ENCODE results near the gene TKT. TPM values are rescaled to one million over a fixed set of nuclear protein-coding genes. Genes with fewer than 3 reads are reported as not detected.

The TKT gene
- total and polyA plus RNA-seq, 2 of the 13 experiments (the other 11 are each of a cell fraction or from before 2014, with no cell fraction given): 150 to 238 TPM

GRCh38 chr3:53180305-53181023 lies 75.4 kb downstream of the TKT start:
- H3K4me1 ChIP-seq (ENCODE audit: insufficient read depth, low read length): no peaks in the 10 kb centered on the region
- H2AFZ ChIP-seq (ENCODE audit: low read length): no peak overlapping the region
- ChIA-PET CTCF (ENCODE audit: low intra/inter-chr PET ratio, low total read pairs) (no interaction called here), POLR2A (no interaction called here)
- no peaks in the 10 kb centered on the region for H3K79me2 ChIP-seq (ENCODE audit: insufficient read depth, low read length)
- H3K9me3 ChIP-seq (ENCODE audit: low read length): no peaks in the 10 kb centered on the region
- no peak overlapping the region for H3K4me2 ChIP-seq (ENCODE audit: low read depth, low read length)
- no peak overlapping the region for H3K27ac ChIP-seq (ENCODE audit: extremely low read length, insufficient read depth, low read length)
- DNase-seq (ENCODE audit: low spot score) (no peak), FAIRE-seq (no peak), ATAC-seq (no peak)
- no peaks in the 10 kb centered on the region for H3K27me3 ChIP-seq (ENCODE audit: control insufficient read depth in 1 of 2, insufficient read depth in 2 of 2, low read length in 2 of 2)
- no peak overlapping the region for H3K4me3 ChIP-seq (replicated peaks in 1 of 3; ENCODE audit: insufficient read depth in 1 of 3, low read depth in 2 of 3, low read length in 3 of 3)
- BruUV-seq (replicated peaks): no TSS peak
- intact Hi-C loops (cut with micrococcal nuclease; ENCODE audit: unreplicated experiment) (no loop called here), in situ Hi-C loops (cut with HindIII; ENCODE audit: extremely low pct_ligation_motif_present, low pct_unique_long_range_greater_than_20kb) (no loop called here)
- H4K20me1 ChIP-seq (ENCODE audit: insufficient read depth, low read length): no peaks in the 10 kb centered on the region
- H3K36me3 ChIP-seq (replicated peaks in 1 of 2; ENCODE audit: control insufficient read depth in 1 of 2, insufficient read depth in 2 of 2, low read length in 2 of 2): peaks cover 21 to 56% of the 10 kb centered on the region in 2 experiments; a peak in 4 of 5 replicates
- WGBS (ENCODE audit: low lambda C conversion rate): 93% methylated on average over 7 of the region's 11 CpGs
- H3K9ac ChIP-seq (ENCODE audit: insufficient read depth, low read depth, low read length): no peak overlapping the region
- TF ChIP-seq ZNF562 (CRISPR knock-in tag; IDR thresholded peaks at IDR 0.05; ENCODE audit: borderline replicate concordance) (no peak), PLSCR1 (CRISPR knock-in tag; IDR thresholded peaks at IDR 0.05; ENCODE audit: borderline replicate concordance) (no peak), ZBTB38 (CRISPR knock-in tag; IDR thresholded peaks at IDR 0.05) (no peak), TERF1 (CRISPR knock-in tag; IDR thresholded peaks at IDR 0.05) (no peak), CEBPB (IDR thresholded peaks at IDR 0.05; ENCODE audit: borderline replicate concordance, low read depth, low read length) (no peak), ATF1 (CRISPR knock-in tag; IDR thresholded peaks at IDR 0.05) (no peak), BCLAF1 (IDR thresholded peaks at IDR 0.05) (no peak), THAP8 (CRISPR knock-in tag; IDR thresholded peaks at IDR 0.05; ENCODE audit: borderline replicate concordance) (no peak)
